RCC 7860 (cell line): ENCODE measurements around the gene PPARD.
A peak's percentile ranks its signal among the peaks of the same experiment; 100 is the strongest.
"Not testable (repeated sequence)": the region's sequence is repeated elsewhere in the genome, so short reads cannot be mapped to it uniquely, and the experiment has no call there.

Experiments used
- DNase-seq: peaks from one replicate; pipeline ENCODE4 v3.0.0-alpha.2; 2015; ENCODE audit warnings: low spot score
- FAIRE-seq: peaks from 2 replicates; lab custom pipeline; 2012; peaks lifted over from hg19 to GRCh38; lab: Jason Lieb, UNC

The PPARD gene

GRCh38 chr6:35312076-35312800 lies 30.1 kb upstream of the PPARD start:
- DNase-seq (no peak), FAIRE-seq (no peak)

DNA sequence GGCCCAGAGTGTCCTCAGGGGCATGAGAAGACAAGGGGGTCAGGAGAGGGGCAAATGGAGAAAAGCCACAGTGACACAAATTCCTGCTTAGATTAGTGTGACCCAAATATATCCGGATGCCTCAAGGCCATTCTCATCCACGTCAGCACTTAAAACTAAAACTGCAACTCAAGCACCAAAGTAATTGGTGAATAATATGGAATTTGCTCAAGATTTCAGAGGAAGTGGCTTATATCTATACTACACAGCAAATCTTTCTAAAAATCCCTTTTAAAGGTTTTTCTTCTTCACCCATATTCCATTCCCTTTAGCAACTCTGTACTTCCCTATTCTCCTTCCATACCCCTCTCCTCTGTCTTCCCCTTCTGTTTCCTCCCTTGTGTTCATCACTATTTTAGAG lies 29.6 kb upstream of the PPARD start:
- FAIRE-seq (no peak), DNase-seq (no peak)

DNA sequence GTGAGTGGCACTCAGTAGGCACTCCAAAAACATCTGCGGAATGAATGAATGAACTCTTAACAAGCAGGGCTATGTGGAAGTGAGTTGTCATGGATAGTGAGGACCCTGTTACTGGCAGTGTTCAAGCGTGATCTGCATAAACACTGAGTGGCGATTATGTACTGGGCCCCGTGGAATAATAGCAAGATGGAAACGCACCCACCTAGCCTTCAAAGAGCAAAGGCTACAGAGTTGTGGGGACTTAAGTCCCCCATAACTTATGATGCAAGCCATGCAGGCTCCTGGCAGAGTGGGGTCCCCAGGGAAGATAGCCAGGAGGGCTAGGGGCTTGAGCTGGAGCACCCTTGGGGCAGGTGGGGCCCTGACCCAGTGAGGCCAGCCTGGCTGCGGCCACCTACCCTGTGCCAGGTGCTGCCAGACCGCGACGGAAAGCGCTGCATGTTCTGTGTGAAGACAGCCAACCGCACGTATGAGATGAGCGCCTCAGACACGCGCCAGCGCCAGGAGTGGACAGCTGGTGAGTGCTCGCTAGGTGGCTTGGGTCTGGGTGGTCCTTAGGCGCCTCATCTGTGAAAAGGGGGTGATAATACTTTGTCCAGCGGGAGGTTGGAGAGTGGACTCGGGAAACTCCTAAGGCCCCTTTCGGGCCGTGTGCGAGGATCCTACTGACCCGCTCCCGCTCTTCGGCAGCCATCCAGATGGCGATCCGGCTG lies 24.7 kb upstream of the PPARD start:
- no peak for FAIRE-seq
- DNase-seq = no peak

- DNase-seq = peak; percentile 55
- no peak for FAIRE-seq
Measured at GRCh38 chr6:35318196-35319171, 23.9 kb upstream of the PPARD start.

DNA sequence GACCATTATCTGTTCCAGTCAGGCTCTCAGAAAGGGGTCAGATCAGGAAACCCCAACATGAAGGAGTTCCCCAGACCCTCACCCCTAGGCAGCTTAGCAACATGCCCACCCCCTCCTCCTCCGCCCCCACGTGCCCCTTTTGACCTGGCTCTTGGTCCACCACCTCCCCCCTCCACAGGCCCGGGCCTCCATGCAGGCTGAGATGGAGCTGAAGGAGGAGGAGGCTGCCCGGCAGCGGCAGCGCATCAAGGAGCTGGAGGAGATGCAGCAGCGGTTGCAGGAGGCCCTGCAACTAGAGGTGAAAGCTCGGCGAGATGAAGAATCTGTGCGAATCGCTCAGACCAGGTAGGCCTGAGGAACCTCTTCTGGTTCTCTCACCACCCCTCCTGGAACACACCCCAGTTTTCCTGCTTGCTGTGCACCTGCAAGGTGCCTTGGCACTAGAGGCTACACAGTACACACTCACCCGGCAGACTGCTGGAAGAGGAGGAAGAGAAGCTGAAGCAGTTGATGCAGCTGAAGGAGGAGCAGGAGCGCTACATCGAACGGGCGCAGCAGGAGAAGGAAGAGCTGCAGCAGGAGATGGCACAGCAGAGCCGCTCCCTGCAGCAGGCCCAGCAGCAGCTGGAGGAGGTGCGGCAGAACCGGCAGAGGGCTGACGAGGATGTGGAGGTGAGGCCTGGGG lies 22.9 kb upstream of the PPARD start:
- DNase-seq = no peak
- FAIRE-seq = no peak

DNA sequence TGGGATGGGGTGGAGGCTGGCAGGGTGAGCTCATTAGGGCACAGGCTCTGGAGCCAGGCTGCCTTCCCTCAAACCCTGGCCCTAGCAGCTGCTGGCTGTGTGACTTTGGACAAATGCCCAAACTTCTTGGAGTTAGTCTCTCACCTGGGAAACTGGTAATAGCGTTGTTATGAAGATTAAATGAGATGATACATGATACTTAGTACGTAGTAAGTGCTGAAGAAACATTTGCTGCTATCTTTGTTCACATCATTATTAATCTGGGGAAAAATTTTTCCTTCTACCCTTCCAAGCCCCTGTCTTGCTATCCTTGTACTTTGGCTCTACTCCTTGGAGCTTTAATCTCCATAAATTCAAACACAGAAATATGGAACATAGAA lies 22.3 kb upstream of the PPARD start:
- FAIRE-seq = no peak
- DNase-seq = no peak

- DNase-seq (no peak), FAIRE-seq (no peak)
Measured at GRCh38 chr6:35321091-35321490, 21.3 kb upstream of the PPARD start.

- no peak for FAIRE-seq
- no peak for DNase-seq
Measured at GRCh38 chr6:35327349-35328027, 14.9 kb upstream of the PPARD start.

DNA sequence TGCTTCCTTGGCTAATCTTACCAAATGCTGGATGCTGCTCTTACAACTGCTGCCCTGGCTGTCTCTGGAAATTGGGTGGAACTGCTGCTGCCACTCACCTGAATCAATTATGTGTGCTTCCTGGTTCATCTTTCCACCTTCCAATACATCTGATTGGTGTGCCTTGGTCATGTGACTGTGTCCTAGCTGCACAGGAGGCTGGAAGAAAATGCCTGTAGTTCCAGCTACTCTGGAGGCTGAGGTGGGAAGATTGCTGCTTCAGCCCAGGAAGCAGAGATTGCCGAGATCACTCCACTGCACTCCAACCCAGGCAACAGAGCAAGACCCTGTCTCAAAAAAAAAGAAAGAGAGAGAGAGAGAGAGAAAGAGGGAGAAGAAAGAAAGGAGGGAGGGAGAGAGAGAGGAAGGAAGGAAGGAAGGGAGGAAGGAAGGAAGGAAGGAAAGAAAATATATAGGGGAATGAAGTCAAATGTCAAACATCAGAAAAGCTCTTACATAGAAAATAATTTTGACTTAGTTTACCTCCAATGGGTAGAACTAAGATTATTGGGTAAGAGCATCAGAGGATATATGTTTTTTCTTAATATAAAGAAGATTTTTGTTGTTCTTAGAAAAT lies 14.1 kb upstream of the PPARD start:
- FAIRE-seq (no peak), DNase-seq (no peak)

DNA sequence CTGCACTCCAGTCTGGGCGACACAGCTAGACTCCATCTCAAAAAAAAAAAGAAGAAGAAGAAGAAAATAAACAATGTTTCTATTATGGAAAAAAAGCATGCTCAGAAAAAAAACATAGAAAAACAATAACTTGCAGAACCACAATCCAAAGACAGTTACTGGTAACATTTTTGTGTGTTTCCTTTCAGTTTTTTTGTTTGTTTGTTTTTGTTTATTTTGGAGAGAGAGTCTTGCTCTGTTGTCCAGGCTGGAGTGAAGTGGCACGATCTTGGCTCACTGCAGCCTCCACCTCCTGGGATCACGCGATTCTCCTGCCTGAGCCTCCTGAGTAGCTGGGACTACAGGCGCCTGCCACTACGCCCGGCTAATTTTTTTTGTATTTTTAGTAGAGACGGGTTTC lies 13.4 kb upstream of the PPARD start:
- not testable (repeated sequence) for DNase-seq, FAIRE-seq

DNA sequence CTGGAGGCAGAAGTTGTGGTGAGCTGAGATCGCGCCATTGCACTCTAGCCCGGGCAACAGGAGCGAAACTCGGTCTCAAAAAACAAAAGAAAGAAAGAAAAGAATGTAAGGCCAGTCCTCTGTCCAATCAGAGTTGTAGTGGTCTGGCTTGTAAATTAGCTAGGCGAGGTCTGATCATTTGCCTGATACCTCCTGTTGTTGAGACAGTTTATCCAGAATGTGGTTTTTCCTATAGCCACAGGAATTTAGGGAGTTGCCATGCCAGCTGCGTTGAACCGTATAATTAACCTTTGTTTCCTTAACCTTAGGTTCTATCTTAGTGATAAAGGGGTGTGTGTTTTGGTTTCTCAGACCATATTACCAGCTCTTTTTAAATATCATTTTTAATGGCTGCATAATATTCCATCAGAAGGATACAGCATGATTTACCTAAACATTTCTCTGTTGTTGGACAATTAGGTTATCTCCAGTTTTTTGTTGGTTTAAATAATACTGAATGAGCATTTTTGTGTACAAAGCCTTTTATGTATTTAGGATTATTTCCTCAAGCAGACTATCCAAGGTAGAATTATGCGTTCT lies 11.7 kb upstream of the PPARD start:
- FAIRE-seq (no peak), DNase-seq (no peak)

GRCh38 chr6:35332074-35332887 lies 10.1 kb upstream of the PPARD start:
- peak; percentile 23 for DNase-seq
- not testable (repeated sequence) for FAIRE-seq

DNA sequence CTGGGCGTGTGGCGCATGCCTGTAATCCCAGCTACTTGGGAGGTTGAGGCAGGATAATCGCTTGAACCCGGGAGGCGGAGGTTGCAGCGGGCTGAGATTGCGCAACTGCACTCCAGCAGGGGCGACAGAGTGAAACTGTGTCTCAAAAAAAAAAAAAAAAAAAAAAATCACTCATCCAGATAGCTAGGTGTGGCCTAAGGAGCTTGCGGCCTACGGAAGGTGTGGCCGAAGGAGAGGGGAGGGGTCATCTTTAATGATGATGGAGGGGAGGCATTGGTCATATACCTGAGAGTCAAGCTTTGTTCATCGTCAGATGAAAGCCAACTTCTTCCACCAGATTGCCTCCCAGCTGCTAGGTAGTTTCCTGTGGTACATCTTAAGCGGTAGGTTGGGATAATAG lies 801 bp upstream of the PPARD start:
- DNase-seq (no peak), FAIRE-seq (no peak)

GRCh38 chr6:35343092-35343834 lies 905 bp downstream of the PPARD start:
- FAIRE-seq (no peak), DNase-seq (no peak)

- DNase-seq (no peak), FAIRE-seq (no peak)
Measured at GRCh38 chr6:35343835-35344550, 1.6 kb downstream of the PPARD start.

DNA sequence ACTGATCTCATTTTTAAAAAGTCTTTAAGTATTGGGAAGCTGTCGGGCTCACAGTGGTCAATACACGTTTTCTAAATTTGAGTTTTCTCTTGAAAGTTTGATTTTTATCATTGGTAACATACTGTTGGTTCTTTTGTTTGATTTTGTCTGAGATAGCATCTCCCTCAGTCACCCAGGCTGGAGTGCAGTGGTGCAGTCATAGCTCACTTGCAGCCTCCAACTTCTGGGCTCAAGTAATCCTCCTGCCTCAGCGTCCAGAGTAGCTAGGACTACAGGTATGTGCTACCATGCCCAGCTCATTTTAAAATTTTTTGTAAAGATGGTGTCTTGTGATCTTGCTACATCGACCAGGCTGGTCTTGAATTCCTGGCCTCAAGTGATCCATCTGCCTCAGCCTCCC lies 9.1 kb downstream of the PPARD start:
- FAIRE-seq (no peak), DNase-seq (no peak)

- DNase-seq (no peak), FAIRE-seq (no peak)
Measured at GRCh38 chr6:35352735-35353134, 10.4 kb downstream of the PPARD start.
